ENCODE measurements around the gene AIF1L.
A peak's percentile ranks its signal among the peaks of the same experiment; 100 is the strongest.

Gene AIF1L

DNA sequence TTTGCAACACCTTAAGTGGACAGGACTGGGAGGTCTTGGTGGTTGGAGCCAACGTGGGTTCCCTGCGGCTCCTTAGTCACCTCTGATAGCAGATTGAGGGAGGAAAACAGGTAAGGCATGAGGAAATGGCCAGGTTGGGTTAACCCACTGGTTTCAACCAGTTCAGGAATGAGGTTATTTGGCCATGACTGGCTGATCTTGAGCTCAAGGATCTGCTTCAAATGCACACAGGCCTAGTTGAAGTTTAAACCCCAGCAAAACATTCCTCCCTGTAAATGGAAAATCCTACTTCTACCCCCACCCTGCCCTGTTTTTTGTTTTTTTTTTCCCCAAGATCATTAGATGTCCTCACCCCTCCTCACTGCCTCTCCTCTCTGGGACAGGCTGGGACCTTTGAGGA lies 25.8 kb downstream of the AIF1L start:
- Histone ChIP-seq H3F3A (ENCODE audit: insufficient read depth) (no peaks in the 10 kb centered on the region), H3K79me2 (ENCODE audit: insufficient read depth, low read length) (peaks cover 17% of the 10 kb centered on the region), H3K9me3 (ENCODE audit: insufficient read depth, low read length) (no peaks in the 10 kb centered on the region), H3K4me3 (ENCODE audit: insufficient read depth, low read length, poor library complexity, severe bottlenecking) (no peak overlapping the region), H2AFZ (ENCODE audit: low read depth, low read length, severe bottlenecking) (no peak overlapping the region), H3K36me3 (ENCODE audit: low read length) (no peaks in the 10 kb centered on the region), H3K27ac (ENCODE audit: low read depth, low read length) (no peak overlapping the region), H4K20me1 (ENCODE audit: low read depth, low read length) (no peaks in the 10 kb centered on the region), H3K9ac (ENCODE audit: low read length) (no peak overlapping the region), H3K9me2 (replicated peaks; ENCODE audit: insufficient read depth, low read length) (no peaks in the 10 kb centered on the region), H3K27me3 (ENCODE audit: low read length) (no peaks in the 10 kb centered on the region), H3K4me2 (ENCODE audit: low read depth, low read length, poor library complexity, severe bottlenecking) (no peak overlapping the region)
- TF ChIP-seq, protein P1, sequence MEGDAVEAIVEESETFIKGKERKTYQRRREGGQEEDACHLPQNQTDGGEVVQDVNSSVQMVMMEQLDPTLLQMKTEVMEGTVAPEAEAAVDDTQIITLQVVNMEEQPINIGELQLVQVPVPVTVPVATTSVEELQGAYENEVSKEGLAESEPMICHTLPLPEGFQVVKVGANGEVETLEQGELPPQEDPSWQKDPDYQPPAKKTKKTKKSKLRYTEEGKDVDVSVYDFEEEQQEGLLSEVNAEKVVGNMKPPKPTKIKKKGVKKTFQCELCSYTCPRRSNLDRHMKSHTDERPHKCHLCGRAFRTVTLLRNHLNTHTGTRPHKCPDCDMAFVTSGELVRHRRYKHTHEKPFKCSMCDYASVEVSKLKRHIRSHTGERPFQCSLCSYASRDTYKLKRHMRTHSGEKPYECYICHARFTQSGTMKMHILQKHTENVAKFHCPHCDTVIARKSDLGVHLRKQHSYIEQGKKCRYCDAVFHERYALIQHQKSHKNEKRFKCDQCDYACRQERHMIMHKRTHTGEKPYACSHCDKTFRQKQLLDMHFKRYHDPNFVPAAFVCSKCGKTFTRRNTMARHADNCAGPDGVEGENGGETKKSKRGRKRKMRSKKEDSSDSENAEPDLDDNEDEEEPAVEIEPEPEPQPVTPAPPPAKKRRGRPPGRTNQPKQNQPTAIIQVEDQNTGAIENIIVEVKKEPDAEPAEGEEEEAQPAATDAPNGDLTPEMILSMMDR (IDR thresholded peaks at IDR 0.05; ENCODE audit: insufficient read depth, low read length, poor library complexity, severe bottlenecking): no peak
- no peak for TF ChIP-seq EZH2phosphoT487 (conservative IDR thresholded peaks at IDR 0.05; ENCODE audit: low read length)

DNA sequence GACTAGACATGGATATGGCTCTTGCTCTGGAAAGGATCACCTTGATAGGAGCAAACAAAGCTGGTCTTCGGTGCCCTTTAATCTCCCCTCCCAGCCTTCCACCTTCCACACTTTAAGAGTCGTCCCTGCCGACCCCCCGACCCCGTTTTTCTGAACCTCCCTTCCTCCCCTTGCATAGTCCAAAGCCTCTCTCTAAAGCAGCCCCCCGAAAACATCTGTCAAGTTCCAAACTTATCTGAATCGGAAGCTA lies 28.6 kb downstream of the AIF1L start:
- peak overlapping the region; percentile 86 for H2AFZ ChIP-seq (ENCODE audit: low read depth, low read length, severe bottlenecking)
- no peaks in the 10 kb centered on the region for H3K9me2 ChIP-seq (replicated peaks; ENCODE audit: insufficient read depth, low read length)
- H3K36me3 ChIP-seq (ENCODE audit: low read length): peaks cover 19% of the 10 kb centered on the region; the same call in 1 of the 2 replicates

DNA sequence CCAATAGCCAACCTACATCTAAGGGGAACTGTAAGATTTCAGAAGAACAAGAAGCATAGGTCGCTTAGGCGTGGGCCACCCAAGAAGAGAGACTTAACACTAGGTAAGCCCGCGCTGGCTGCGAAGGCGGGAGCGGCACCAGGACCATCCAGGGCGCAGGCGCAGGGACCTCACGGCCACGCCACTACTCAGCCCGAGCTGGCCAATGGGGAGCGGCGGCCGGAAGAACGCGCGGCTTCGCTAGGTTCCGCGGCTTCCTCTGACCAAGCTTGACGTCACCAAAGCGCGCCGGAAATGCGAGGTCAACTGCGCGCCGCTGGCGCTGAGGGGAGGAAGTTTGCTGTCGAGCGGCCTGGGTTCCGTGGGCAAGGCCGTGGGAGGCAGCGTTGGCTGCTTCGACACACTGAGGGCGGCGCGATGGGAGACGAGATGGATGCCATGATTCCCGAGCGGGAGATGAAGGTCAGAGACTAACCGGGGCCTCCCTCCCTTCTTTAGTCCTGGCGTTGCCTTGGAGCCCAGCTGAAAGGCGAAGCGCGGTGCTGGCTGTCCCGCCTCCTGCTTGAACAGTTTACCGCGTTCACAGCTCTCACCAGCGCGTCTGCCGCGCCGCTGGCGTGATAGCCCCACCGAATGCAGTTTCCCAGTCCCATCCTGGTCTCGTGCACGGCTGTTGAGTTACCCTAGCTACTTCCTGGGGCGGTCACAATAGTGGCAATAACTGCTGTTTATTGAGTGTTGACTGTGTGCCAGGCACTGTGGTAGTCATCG lies 29.1 kb downstream of the AIF1L start, which contains the start of gene NUP214:
Gene NUP214, plus strand, starts transcription at position 299 of the 771 bp plus-strand sequence. Its CDS starts 119 bp downstream, at position 418.
- H3K79me2 ChIP-seq (ENCODE audit: insufficient read depth, low read length): peaks cover 29% of the 10 kb centered on the region
- peaks cover 21% of the 10 kb centered on the region; the same call in 1 of the 2 replicates for H3K36me3 ChIP-seq (ENCODE audit: low read length)
- no peaks in the 10 kb centered on the region for H3K9me2 ChIP-seq (replicated peaks; ENCODE audit: insufficient read depth, low read length)
- TF ChIP-seq EZH2phosphoT487 (conservative IDR thresholded peaks at IDR 0.05; ENCODE audit: low read length): no peak
- TF ChIP-seq, protein P1 (IDR thresholded peaks at IDR 0.05; ENCODE audit: insufficient read depth, low read length, poor library complexity, severe bottlenecking): no peak
- H3K27me3 ChIP-seq (ENCODE audit: low read length): no peaks in the 10 kb centered on the region
- H3K4me3 ChIP-seq (ENCODE audit: insufficient read depth, low read length, poor library complexity, severe bottlenecking): peak within 1 kb of the TSS; percentile 98
- H4K20me1 ChIP-seq (ENCODE audit: low read depth, low read length): no peaks in the 10 kb centered on the region
- H3K9ac ChIP-seq (ENCODE audit: low read length): peak within 1 kb of the TSS; percentile 99
- peak within 1 kb of the TSS; percentile 86 for H2AFZ ChIP-seq (ENCODE audit: low read depth, low read length, severe bottlenecking)
- peak within 1 kb of the TSS; percentile 72 for H3K27ac ChIP-seq (ENCODE audit: low read depth, low read length)
- no peaks in the 10 kb centered on the region; the same call in 1 of the 2 replicates for H3F3A ChIP-seq (ENCODE audit: insufficient read depth)
- H3K4me2 ChIP-seq (ENCODE audit: low read depth, low read length, poor library complexity, severe bottlenecking): peak within 1 kb of the TSS; percentile 94
- H3K9me3 ChIP-seq (ENCODE audit: insufficient read depth, low read length): no peaks in the 10 kb centered on the region

More for the DNA sequence above, 28.6 kb downstream of the AIF1L start:
- H3F3A ChIP-seq (ENCODE audit: insufficient read depth): no peaks in the 10 kb centered on the region; the same call in 1 of the 2 replicates
- no peaks in the 10 kb centered on the region for H4K20me1 ChIP-seq (ENCODE audit: low read depth, low read length)
- H3K27ac ChIP-seq (ENCODE audit: low read depth, low read length): peak overlapping the region; percentile 72
- peak overlapping the region; percentile 94 for H3K4me2 ChIP-seq (ENCODE audit: low read depth, low read length, poor library complexity, severe bottlenecking)
- no peaks in the 10 kb centered on the region for H3K27me3 ChIP-seq (ENCODE audit: low read length)
- H3K9me3 ChIP-seq (ENCODE audit: insufficient read depth, low read length): no peaks in the 10 kb centered on the region
- H3K79me2 ChIP-seq (ENCODE audit: insufficient read depth, low read length): peaks cover 29% of the 10 kb centered on the region
- peak overlapping the region; percentile 99 for H3K9ac ChIP-seq (ENCODE audit: low read length)
- TF ChIP-seq EZH2phosphoT487 (conservative IDR thresholded peaks at IDR 0.05; ENCODE audit: low read length): no peak
- TF ChIP-seq, protein P1 (IDR thresholded peaks at IDR 0.05; ENCODE audit: insufficient read depth, low read length, poor library complexity, severe bottlenecking): no peak
- H3K4me3 ChIP-seq (ENCODE audit: insufficient read depth, low read length, poor library complexity, severe bottlenecking): peak overlapping the region; percentile 98
